Heart right ventricle (tissue), 16 donors: ENCODE results near the gene HPS6. TPM values are rescaled to one million over a fixed set of nuclear protein-coding genes. Genes with fewer than 3 reads are reported as not detected.
A peak's percentile ranks its signal among the peaks of the same experiment; 100 is the strongest.

Experiments used
- ATAC-seq, 8 donors: fragments of 200-7000 bp; cut with Tn5 transposase; one replicate each; pipeline ENCODE4 v1.9.1; 2020; ENCODE audit warnings: mild to moderate bottlenecking in 8 of 8, moderate library complexity in 8 of 8, moderate number of reproducible peaks in 1 of 8
- DNase-seq, 2 donors: peaks; one replicate each; pipeline ENCODE4 v3.0.0-alpha.2; 2020
- H3K27ac ChIP-seq, 10 donors: fragments of 200-600 bp; sonication (generic) in 2 of 10; one replicate each; pipeline versions ENCODE4 v1.5.0 to v1.8.0; 2020 to 2022; ENCODE audit warnings: mild to moderate bottlenecking in 3 of 10
- H3K27me3 ChIP-seq, 7 donors: fragments of 200-600 bp; one replicate each; pipeline ENCODE4 v1.8.0; 2021 to 2022; ENCODE audit warnings: mild to moderate bottlenecking in 2 of 7
- H3K36me3 ChIP-seq, 9 donors: fragments of 200-600 bp; sonication (generic) in 1 of 9; one replicate each; pipeline versions ENCODE4 v1.5.0 to v1.8.0; 2020 to 2022; ENCODE audit warnings: mild to moderate bottlenecking in 2 of 9
- H3K4me1 ChIP-seq, 9 donors: fragments of 200-600 bp; sonication (generic) in 1 of 9; one replicate each; pipeline versions ENCODE4 v1.5.0 to v1.8.0; 2020 to 2022; ENCODE audit warnings: mild to moderate bottlenecking in 4 of 9
- H3K4me3 ChIP-seq, 10 donors: fragments of 200-600 bp; sonication (generic) in 2 of 10; one replicate each; pipeline versions ENCODE4 v1.5.0 to v1.8.0; 2020 to 2022; ENCODE audit warnings: mild to moderate bottlenecking in 7 of 10, moderate library complexity in 2 of 10
- H3K9me3 ChIP-seq, 11 donors: fragments of 200-600 bp in 10 of 11; sonication (generic) in 2 of 11; one replicate each; pipeline versions ENCODE4 v1.5.0 to v1.8.0; 2013 to 2022; ENCODE audit warnings: mild to moderate bottlenecking in 2 of 11, control low read depth in 1 of 11, moderate library complexity in 1 of 11
- WGBS, 2 donors: extraction: QIAGEN DNeasy Blood & Tissue Kit; methylation state at CpG; one replicate each; pipeline ENCODE4 v1.1.7; 2013; ENCODE audit warnings: inconsistent platforms in 1 of 2; 5-methylcytosine and 5-hydroxymethylcytosine counted together
- intact Hi-C, 10 donors: fragments of 100-400 bp; cut with DNase I; formaldehyde crosslinking; loops; one replicate each; pipeline versions ENCODE4 v1.11.1 to v1.14.2; 2022
- long read RNA-seq, 3 donors: library from polyadenylated mRNA; unstranded; transcript quantifications; one replicate each; pipeline ENCODE4 v2.0.0, GENCODE V29; 2020 to 2021
- polyA plus RNA-seq, 2 donors: library from polyadenylated mRNA; stranded (reverse); fragments of 200-250 nt; gene quantifications; one replicate each; pipeline ENCODE4 v1.2.3, GENCODE V29; 2013
- total RNA-seq, 10 donors: library from RNA; stranded (reverse); fragmentation: NEBNext Ultra II Directional in 3 of 10; extraction: Animal tissue kit (Norgen Biotek cat#: 25700) in 3 of 10; gene quantifications; one replicate each; pipeline versions ENCODE4 v1.2.1 to v1.2.4, GENCODE V29; 2021 to 2023
- TF ChIP-seq, protein P1 (sequence below), 9 donors: fragments of 200-600 bp; sonication (generic) in 2 of 9; IDR thresholded peaks; one replicate each; pipeline versions ENCODE4 v1.5.0 to v1.8.0; 2021 to 2022; ENCODE audit warnings: antibody characterized with exemption in 9 of 9, mild to moderate bottlenecking in 5 of 9, moderate library complexity in 1 of 9
- donor health status: Arrhythmogenic right ventricular cardiomyopathy.
- donor health status: ischemic (EF 13 %, LVEDD 7.1; RV severe dilation, severe dysfunction).
- donor health status: healthy with polysubstance abuse.
- donor health status: DM: no; HTN: yes; CAD: no.
- donor health status: DM: no; HTN: no; CAD: no.
- donor health status: ischemic (EF 25% LVEDD 6.9; RV normal size, moderate dysfunction).
- donor health status: ischemic (EF 25% LVEDD 5.7; RV mildly dilated, moderate dysfunction).
- donor health status: healthy.
- donor health status: DM: yes; HTN: yes; CAD: no.
- donor health status: Ischemic cardiomyopathy.
- donor health status: ischemic (EF 35%, LVEDD 5.7; RV mildly dilated, moderate dysfunction).
- donor health status: nonischemic (EF 11% LVEDD 7.7; RV severe dilation, severe dysfunction).
- donor health status: DM: yes; HTN: yes; CAD: no.
- donor health status: PGD.
- donor health status: ischemic (EF 29% LVEDD 5.4; RV normal size, mild dysfunction).
- donor health status: nonischemic (EF 23%, LVEDD 6.1; RV moderate dilation, normal function).

The HPS6 gene
- total RNA-seq = 10 to 100 TPM in 7 of 10 donors, 1 to 10 TPM in 3; 8.2 to 13.6 (median 11.1) TPM
- polyA plus RNA-seq = 1 to 10 TPM; 8.3 to 9.7 TPM
- long read RNA-seq, donor 1, transcript HPS6-201 (1 exons, 2,649 nt) = major isoform, 37 of 37 reads
- long read RNA-seq, donor 1, partial matches to known transcripts = 0 of 37 reads
- long read RNA-seq, donor 1, other reads (novel, unspliced or antisense) = 0 of 37 reads
- long read RNA-seq, donor 2, transcript HPS6-201 (1 exons, 2,649 nt) = major isoform, 40 of 40 reads
- long read RNA-seq, donor 2, partial matches to known transcripts = 0 of 40 reads
- long read RNA-seq, donor 2, other reads (novel, unspliced or antisense) = 0 of 40 reads
- long read RNA-seq, donor 3, transcript HPS6-201 (1 exons, 2,649 nt) = major isoform, 7 of 7 reads
- long read RNA-seq, donor 3, partial matches to known transcripts = 0 of 7 reads
- long read RNA-seq, donor 3, other reads (novel, unspliced or antisense) = 0 of 7 reads

DNA sequence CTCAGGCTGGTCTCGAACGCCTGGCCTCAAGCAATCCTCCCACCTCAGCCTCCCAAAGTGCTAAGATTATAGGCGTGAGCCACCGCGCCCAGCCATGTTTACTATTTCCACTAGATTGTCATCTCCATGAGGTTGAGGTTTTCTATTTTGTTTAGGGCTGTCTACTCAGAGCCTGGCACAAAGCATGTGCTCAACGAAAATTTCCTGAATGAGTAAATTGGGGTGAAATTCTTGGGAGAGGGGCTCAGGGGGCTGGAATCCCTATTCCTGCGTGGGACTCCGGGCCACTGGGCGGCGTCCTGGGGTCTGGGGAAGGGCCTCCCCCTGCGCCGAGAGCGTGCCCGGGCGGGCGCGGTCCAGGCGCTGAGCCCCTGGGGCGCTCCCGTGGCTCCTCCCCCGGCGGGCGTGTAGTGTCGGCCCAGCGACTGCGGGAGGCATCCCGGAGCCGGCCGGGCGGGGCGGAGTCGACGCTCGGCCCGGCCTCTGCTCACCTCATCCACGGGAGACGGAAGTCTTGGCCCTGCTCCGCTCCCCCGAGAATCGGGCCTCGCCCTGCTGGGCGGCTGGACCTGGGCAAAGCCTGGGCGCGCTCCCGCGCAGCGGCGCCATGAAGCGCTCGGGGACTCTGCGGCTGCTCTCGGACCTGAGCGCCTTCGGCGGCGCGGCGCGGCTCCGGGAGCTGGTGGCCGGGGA is at the start of gene HPS6:
Gene HPS6, plus strand, starts transcription at position 482 of the 693 bp plus-strand sequence. Its CDS starts 126 bp downstream, at position 608.
- intact Hi-C loops = loop anchor here in 3 of 10 donors (2.0 to 5.0 kb wide), 4 partner anchors 47 to 223 kb away; partner anchors contain the start of genes KCNIP2 (in 1 of the 3) and PPRC1 (in 1 of the 3)
- Histone ChIP-seq H3K4me1 (peaks cover 10 to 45% (median 33%) of the 10 kb centered on the region in 9 donors), H3K27ac (peak within 1 kb of the TSS; percentile 25 to 97 (median 93)), H3K4me3 (peak within 1 kb of the TSS; percentile 49 to 96 (median 85)), H3K27me3 (no peaks in the 10 kb centered on the region), H3K9me3 (no peaks in the 10 kb centered on the region), H3K36me3 (peaks cover 0 to 20% (median 0%) of the 10 kb centered on the region in 9 donors)
- TF ChIP-seq, protein P1, sequence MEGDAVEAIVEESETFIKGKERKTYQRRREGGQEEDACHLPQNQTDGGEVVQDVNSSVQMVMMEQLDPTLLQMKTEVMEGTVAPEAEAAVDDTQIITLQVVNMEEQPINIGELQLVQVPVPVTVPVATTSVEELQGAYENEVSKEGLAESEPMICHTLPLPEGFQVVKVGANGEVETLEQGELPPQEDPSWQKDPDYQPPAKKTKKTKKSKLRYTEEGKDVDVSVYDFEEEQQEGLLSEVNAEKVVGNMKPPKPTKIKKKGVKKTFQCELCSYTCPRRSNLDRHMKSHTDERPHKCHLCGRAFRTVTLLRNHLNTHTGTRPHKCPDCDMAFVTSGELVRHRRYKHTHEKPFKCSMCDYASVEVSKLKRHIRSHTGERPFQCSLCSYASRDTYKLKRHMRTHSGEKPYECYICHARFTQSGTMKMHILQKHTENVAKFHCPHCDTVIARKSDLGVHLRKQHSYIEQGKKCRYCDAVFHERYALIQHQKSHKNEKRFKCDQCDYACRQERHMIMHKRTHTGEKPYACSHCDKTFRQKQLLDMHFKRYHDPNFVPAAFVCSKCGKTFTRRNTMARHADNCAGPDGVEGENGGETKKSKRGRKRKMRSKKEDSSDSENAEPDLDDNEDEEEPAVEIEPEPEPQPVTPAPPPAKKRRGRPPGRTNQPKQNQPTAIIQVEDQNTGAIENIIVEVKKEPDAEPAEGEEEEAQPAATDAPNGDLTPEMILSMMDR (IDR thresholded peaks at IDR 0.05) = peak in 7 of 9 donors; percentile 7 to 47 (median 28)
- peak; percentile 97 to 98 (median 98) for ATAC-seq
- peak; percentile 90 to 93 for DNase-seq
- 1 to 4% methylated on average over 33 to 61 of the region's 61 CpGs for WGBS, 2 donors

DNA sequence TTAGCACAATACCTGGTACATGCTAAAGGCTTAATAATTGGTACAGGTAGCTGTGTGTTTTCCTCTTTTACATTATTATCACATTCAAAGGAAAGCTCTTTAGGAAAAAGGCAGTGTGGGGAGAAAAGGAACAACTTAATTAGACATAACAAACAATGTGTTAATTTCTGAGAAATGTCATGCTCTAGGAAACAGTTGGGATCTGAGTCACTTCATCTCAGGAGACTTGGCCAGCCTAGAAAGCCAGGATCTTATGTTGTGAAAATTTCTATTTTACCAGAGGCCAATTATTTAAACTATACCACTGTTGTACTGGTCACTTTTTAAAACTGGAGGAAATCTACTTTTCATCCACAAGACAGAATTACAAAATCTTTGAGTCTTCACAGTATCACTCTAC is 48.7 kb upstream of the HPS6 start:
- Histone ChIP-seq H3K27me3 (no peaks in the 10 kb centered on the region), H3K27ac (no peak overlapping the region), H3K4me3 (no peak overlapping the region), H3K4me1 (peaks cover 0 to 14% (median 3%) of the 10 kb centered on the region in 9 donors), H3K36me3 (peaks cover 0 to 98% (median 7%) of the 10 kb centered on the region in 9 donors), H3K9me3 (no peaks in the 10 kb centered on the region)
- DNase-seq = no peak
- intact Hi-C loops = loop anchor here in 1 of 10 donors (10.0 kb wide), 2 partner anchors 132 to 172 kb away; partner anchors contain the start of gene KCNIP2
- TF ChIP-seq, protein P1 (IDR thresholded peaks at IDR 0.05) = no peak
- no peak for ATAC-seq

DNA sequence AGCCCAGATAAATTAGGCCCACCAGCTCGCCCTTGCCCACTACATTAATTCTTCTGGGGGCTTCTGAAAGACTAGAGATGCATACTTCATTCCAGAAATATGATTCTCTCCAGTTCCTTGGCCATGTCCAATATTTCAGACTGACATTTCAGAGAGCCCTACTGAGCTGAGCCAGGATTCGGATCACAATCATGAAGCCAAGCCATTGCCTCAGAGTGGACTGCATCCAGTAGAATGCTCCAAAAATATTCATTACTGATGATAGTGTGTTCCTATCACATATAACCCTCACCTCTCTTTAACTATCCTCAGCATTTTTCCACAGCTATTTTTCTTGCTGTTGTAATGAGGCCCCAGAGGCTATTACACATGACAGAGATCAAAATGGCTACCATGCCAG is 47.9 kb upstream of the HPS6 start:
- H3K27ac ChIP-seq = peak overlapping the region in 1 of 10 donors; percentile 36
- no peaks in the 10 kb centered on the region for H3K9me3 ChIP-seq
- H3K4me1 ChIP-seq = peaks cover 0 to 14% (median 3%) of the 10 kb centered on the region in 9 donors
- ATAC-seq (peak in 4 of 8 donors; percentile 33 to 67 (median 61)), DNase-seq (no peak)
- WGBS, 2 donors = 75 to 78% methylated on average over 2 of the region's 2 CpGs
- no peak overlapping the region for H3K4me3 ChIP-seq
- H3K36me3 ChIP-seq = peaks cover 0 to 98% (median 7%) of the 10 kb centered on the region in 9 donors
- no peaks in the 10 kb centered on the region for H3K27me3 ChIP-seq
- TF ChIP-seq, protein P1 (IDR thresholded peaks at IDR 0.05) = no peak
- intact Hi-C loops = loop anchor here in 1 of 10 donors (10.0 kb wide), 2 partner anchors 132 to 172 kb away; partner anchors contain the start of gene KCNIP2

DNA sequence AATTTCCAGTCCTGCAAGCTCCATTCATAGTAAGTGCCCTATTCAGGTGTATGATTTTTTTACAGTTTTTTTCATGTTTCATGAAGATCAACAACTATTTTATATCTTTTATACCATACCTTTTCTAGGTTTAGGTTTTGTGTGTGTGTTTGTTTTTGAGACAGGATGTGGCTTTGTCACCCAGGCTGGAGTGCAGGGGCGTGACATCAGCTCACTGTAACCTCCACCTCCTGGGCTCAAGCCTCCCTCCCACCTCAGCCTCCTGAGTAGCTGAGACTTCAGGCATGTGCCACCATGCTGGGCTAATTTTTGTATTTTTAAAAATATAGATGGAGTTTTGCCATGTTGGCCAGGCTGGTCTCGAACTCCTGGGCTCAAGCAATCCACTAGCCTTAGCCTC is 44.2 kb upstream of the HPS6 start:
- Histone ChIP-seq H3K27ac (no peak overlapping the region), H3K36me3 (peaks cover 0 to 100% (median 26%) of the 10 kb centered on the region in 9 donors), H3K4me3 (no peak overlapping the region), H3K4me1 (peaks cover 0 to 16% (median 8%) of the 10 kb centered on the region in 9 donors), H3K9me3 (no peaks in the 10 kb centered on the region), H3K27me3 (no peaks in the 10 kb centered on the region)
- no peak for DNase-seq
- 98 to 100% methylated on average over 2 of the region's 2 CpGs for WGBS, 2 donors
- no peak for ATAC-seq
- TF ChIP-seq, protein P1 (IDR thresholded peaks at IDR 0.05) = no peak
- intact Hi-C loops = no loop called here
